H1 (cell line): ENCODE measurements around the gene RBMY1J.

Experiments
- CHD7 ChIP-seq: fragments of 300-600 bp; sonication (generic); IDR thresholded peaks from 2 replicates; pipeline ENCODE4 v1.7.1; 2012; ENCODE audit warnings: low read length, moderate library complexity, mild to moderate bottlenecking, inconsistent platforms; ENCODE audit not compliant: insufficient replicate concordance
- CTCF ChIP-seq, 3 experiments: IDR thresholded peaks; 1 replicate in 2 of 3; 2 replicates in 1 of 3; pipeline versions ENCODE4 v1.5.1 to v1.6.1; 2011; ENCODE audit warnings: low read length in 3 of 3, mild to moderate bottlenecking in 3 of 3, inconsistent platforms in 2 of 3, low read depth in 1 of 3, moderate library complexity in 1 of 3; ENCODE audit not compliant: insufficient read depth in 1 of 3; ENCODE audit errors: control extremely low read depth in 1 of 3
- EZH2 ChIP-seq: fragments of 200-600 bp; sonication (generic); IDR thresholded peaks from 2 replicates; pipeline ENCODE4 v1.7.1; 2012; ENCODE audit warnings: low read depth, mild to moderate bottlenecking, moderate library complexity, low read length, inconsistent platforms; ENCODE audit not compliant: severe bottlenecking
- JUND ChIP-seq: IDR thresholded peaks from 2 replicates; pipeline ENCODE4 v1.6.1; 2011; ENCODE audit warnings: mild to moderate bottlenecking, improper control_type of control experiment, low read length
- MAX ChIP-seq: IDR thresholded peaks from 2 replicates; pipeline ENCODE4 v1.6.1; 2012; ENCODE audit warnings: inconsistent platforms
- RBBP5 ChIP-seq: IDR thresholded peaks from 2 replicates; pipeline ENCODE4 v1.7.1; 2012; ENCODE audit warnings: low read depth, mild to moderate bottlenecking, inconsistent platforms, low read length, moderate library complexity, borderline replicate concordance
- SP2 ChIP-seq: IDR thresholded peaks from 2 replicates; pipeline ENCODE4 v1.6.1; 2012; ENCODE audit warnings: mild to moderate bottlenecking, low read length, inconsistent platforms

- TF ChIP-seq CTCF (IDR thresholded peaks at IDR 0.05; ENCODE audit: control extremely low read depth in 1 of 3, insufficient read depth in 1 of 3, low read depth in 1 of 3, low read length in 3 of 3): no peak
- TF ChIP-seq MAX: no peak
- TF ChIP-seq RBBP5: no peak
- TF ChIP-seq JUND: no peak
- no peak for TF ChIP-seq SP2
- TF ChIP-seq EZH2: no peak
- TF ChIP-seq CHD7: no peak
Measured at GRCh38 chrY:22370623-22371022, 32.6 kb upstream of the RBMY1J start.
